ENCODE data around the gene RAPGEF6. TPM values are rescaled to one million over a fixed set of nuclear protein-coding genes. Genes with fewer than 3 reads are reported as not detected.

The RAPGEF6 gene
- total RNA-seq, 1 donor from 2014 or later, result 22.9 TPM

GRCh38 chr5:131523500-131524185 lies 111.4 kb downstream of the RAPGEF6 start:
- TF ChIP-seq CTCF (IDR thresholded peaks at IDR 0.05), result no peak
- Histone ChIP-seq H3K9me3 (no peaks in the 10 kb centered on the region), H3K27ac (no peak overlapping the region), H3K4me1 (peaks cover 0 to 4% of the 10 kb centered on the region in 2 donors), H3K36me3 (peaks cover 0 to 9% of the 10 kb centered on the region in 2 donors), H3K27me3 (no peaks in the 10 kb centered on the region), H3K4me3 (no peak overlapping the region)
- intact Hi-C loops (cut with DNase I), result no loop called here
- DNase-seq (ENCODE audit: low spot score in 2 of 2), result no peak

GRCh38 chr5:131521252-131521651 lies 113.8 kb downstream of the RAPGEF6 start:
- Histone ChIP-seq H3K27ac (no peak overlapping the region), H3K4me1 (peaks cover 0 to 4% of the 10 kb centered on the region in 2 donors), H3K9me3 (no peaks in the 10 kb centered on the region), H3K27me3 (no peaks in the 10 kb centered on the region), H3K36me3 (peaks cover 0 to 9% of the 10 kb centered on the region in 2 donors), H3K4me3 (no peak overlapping the region)
- DNase-seq (ENCODE audit: low spot score in 2 of 2), result no peak
- intact Hi-C loops (cut with DNase I), result no loop called here
- no peak for TF ChIP-seq CTCF (IDR thresholded peaks at IDR 0.05)

- no peak for DNase-seq (ENCODE audit: low spot score in 2 of 2)
- Histone ChIP-seq H3K4me1 (no peaks in the 10 kb centered on the region), H3K9me3 (no peaks in the 10 kb centered on the region), H3K36me3 (peaks cover 2 to 11% of the 10 kb centered on the region in 2 donors), H3K4me3 (no peak overlapping the region), H3K27ac (no peak overlapping the region), H3K27me3 (no peaks in the 10 kb centered on the region)
- no peak for TF ChIP-seq CTCF (IDR thresholded peaks at IDR 0.05)
- intact Hi-C loops (cut with DNase I), result no loop called here
Observed at GRCh38 chr5:131515348-131515747, 119.7 kb downstream of the RAPGEF6 start.

GRCh38 chr5:131514316-131515283 lies 120.4 kb downstream of the RAPGEF6 start:
- no peak for DNase-seq (ENCODE audit: low spot score in 2 of 2)
- Histone ChIP-seq H3K9me3 (no peaks in the 10 kb centered on the region), H3K27ac (no peak overlapping the region), H3K27me3 (no peaks in the 10 kb centered on the region), H3K36me3 (peaks cover 2 to 15% of the 10 kb centered on the region in 2 donors), H3K4me3 (no peak overlapping the region), H3K4me1 (no peaks in the 10 kb centered on the region)
- intact Hi-C loops (cut with DNase I), result no loop called here
- no peak for TF ChIP-seq CTCF (IDR thresholded peaks at IDR 0.05)

- no peak for DNase-seq (ENCODE audit: low spot score in 2 of 2)
- Histone ChIP-seq H3K27me3 (no peaks in the 10 kb centered on the region), H3K9me3 (no peaks in the 10 kb centered on the region), H3K27ac (no peak overlapping the region), H3K4me3 (no peak overlapping the region), H3K4me1 (no peaks in the 10 kb centered on the region), H3K36me3 (peaks cover 2 to 15% of the 10 kb centered on the region in 2 donors)
- intact Hi-C loops (cut with DNase I), result no loop called here
- TF ChIP-seq CTCF (IDR thresholded peaks at IDR 0.05), result no peak
Observed at GRCh38 chr5:131513780-131514179, 121.2 kb downstream of the RAPGEF6 start.
